GM21737 (cell line): Measurements from ENCODE around the gene TMEM41B.
"Not testable (repeated sequence)": the region's sequence is repeated elsewhere in the genome, so short reads cannot be mapped to it uniquely, and the experiment has no call there.

Experiments
- ATAC-seq: cut with Tn5 transposase; IDR thresholded peaks from one replicate; pipeline ENCODE4 v1.9.1; 2021; ENCODE audit warnings: mild to moderate bottlenecking, moderate library complexity; ENCODE audit not compliant: unreplicated experiment

Gene TMEM41B, protein sequence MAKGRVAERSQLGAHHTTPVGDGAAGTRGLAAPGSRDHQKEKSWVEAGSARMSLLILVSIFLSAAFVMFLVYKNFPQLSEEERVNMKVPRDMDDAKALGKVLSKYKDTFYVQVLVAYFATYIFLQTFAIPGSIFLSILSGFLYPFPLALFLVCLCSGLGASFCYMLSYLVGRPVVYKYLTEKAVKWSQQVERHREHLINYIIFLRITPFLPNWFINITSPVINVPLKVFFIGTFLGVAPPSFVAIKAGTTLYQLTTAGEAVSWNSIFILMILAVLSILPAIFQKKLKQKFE

DNA sequence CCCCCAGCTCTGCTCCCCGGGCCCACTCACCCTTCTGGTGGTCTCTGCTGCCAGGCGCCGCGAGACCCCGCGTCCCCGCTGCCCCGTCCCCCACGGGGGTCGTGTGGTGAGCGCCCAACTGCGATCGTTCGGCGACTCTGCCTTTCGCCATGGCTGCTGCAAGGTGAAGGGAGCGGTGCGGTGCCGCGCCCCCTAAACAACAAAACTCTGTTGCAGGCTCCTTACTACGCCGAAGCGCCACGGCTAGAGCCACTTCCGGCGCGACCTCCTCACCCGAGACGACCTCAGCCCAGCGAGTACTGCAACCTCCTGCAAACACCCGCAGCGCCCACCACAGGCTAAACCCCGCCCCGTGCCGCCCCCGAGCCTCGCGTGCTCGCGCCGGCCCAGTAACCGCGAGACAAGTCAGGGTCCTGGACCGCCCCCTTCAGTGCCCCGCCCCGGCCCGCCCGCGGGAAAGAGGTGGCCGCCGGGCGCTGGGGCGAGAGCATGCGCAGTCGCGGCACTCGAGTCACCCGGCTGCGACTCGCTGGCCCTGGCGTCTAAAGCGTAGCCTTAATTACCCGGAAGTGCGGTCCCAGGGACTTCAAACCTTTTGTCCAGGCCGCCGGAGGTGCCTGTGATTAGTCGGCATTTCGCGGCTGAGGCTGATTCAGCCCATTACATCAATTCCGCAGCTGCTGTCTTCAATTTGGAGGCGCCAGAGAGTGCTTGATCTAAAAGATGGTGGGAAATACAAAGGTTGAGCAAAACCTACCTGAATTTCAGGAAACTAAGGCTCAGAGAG lies at the start of gene TMEM41B:
Gene TMEM41B (minus strand): TSS at position 303 of the 787 bp plus-strand sequence. CDS start 152 bp downstream, at position 151.
- peak; percentile 96 for ATAC-seq

GRCh38 chr11:9362393-9362863 lies 48.0 kb upstream of the TMEM41B start:
- ATAC-seq: no peak

DNA sequence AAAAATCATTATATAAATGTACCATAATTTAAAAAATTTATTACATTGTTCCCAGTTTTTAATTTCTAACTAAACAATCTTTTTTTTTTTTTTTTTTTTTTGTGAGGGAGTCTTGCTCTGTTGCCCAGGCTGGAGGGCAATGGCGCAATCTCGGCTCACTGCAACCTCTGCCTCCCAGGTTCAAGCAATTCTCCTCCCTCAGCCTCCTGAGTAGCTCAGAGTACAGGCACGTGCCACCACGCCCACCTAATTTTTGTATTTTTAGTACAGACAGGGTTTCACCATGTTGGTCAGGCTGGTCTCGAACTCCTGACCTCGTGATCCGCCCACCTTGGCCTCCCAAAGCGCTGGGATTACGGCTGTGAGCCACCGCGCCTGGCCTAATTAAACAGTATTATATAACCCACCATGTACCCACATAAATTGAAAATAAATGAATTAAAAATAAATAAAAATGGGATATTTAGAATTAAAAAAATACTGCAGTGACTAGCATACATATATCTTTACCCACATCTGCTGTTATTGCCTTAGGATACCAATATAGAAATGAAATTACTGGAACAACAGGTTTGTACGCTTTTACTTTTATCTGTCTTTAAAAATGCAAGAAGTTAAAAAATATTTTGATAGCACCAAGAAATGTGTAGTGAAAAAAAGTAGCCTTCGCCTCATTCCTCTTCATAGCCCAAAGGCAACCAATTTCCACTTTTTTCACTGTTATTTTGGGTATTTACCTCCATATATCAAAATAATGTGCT lies 46.6 kb upstream of the TMEM41B start:
- not testable (repeated sequence) for ATAC-seq

DNA sequence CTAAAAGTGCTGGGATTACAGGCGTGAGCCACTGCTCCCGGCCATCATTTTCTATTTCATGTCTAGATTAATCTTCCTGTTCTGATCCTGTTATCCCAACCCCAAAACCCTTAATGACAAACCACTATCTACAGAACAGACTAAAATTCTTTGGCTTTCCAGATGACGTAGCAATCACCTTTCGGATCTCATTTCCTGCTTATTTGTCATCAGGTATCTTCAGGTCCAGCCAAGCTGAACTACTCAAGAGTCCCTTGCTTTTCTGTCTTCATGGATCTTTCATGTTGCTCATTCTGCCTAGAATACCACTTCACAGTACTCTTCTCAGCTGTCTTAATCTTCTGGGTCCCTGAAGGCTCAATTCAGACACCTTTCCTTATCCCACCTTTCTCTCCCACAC lies 42.6 kb upstream of the TMEM41B start:
- no peak for ATAC-seq

GRCh38 chr11:9351321-9351881 lies 37.0 kb upstream of the TMEM41B start:
- no peak for ATAC-seq

GRCh38 chr11:9347779-9348178 lies 33.4 kb upstream of the TMEM41B start:
- ATAC-seq: not testable (repeated sequence)

DNA sequence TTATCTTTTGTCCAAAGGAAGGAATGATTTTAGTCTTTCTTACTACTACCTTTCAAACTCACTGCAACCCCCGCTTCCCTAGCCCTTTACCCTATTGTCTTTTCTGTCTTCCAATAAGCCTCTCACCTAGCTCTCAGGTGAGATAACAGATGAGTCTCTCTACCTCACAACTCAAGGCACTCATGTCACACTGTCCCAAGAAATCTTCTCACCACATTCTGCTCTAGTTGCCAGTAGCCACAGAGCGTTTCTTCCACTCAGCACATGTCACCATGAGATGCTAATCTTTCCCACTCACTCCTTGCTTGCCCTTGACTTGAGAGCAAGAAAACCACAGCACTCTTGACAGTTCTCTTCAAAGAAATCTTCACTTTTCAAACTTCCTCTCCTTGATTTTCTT lies 32.7 kb upstream of the TMEM41B start:
- ATAC-seq: no peak

DNA sequence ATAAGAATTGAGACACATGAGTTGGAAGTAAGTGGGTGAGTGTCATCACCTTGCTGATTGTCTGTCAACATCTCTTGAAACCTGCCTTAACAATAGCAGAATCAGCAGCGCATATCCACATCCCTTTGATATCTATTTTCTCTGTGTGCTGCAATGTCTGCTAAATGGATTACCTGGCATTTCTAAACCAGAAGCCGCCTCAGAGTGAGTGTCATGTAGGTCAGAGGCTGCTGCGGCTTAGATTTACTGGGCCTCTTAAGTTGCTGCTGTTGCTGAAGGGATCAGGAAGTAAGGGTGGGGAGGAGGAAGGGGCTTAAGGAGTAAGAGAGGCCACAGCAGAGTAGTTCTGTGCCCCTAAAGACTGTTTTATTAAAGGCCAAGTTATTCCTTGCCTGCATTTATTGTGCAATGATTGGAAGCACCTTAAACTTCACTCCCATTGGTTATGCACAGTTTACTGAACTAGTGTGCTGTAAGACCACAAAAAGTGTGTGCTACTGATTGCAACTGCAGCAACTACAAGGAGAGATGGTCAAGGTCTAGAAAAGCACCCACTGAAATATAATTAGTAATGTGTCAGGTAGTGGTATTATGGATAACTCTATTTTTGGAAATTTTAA lies 29.8 kb upstream of the TMEM41B start:
- no peak for ATAC-seq

GRCh38 chr11:9341638-9342178 lies 27.3 kb upstream of the TMEM41B start:
- no peak for ATAC-seq

DNA sequence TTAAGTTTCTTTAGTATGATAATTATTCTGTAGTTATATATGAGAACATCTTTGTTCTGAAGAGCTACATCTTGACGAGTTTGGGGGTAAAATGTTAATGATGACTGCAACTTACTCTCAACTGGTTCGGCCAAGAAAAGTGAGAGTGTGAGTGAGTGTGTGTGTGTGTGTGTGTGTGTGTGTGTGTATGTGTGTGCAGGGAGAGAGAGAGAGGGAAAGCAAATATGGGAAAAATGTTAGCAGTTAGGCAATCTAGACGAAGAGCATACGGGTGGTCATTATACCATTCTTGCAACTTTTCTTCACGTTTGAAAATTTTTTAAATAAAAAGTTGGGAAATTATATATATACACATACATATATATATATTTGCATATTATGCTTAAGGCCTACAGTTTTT lies 18.3 kb upstream of the TMEM41B start:
- no peak for ATAC-seq

DNA sequence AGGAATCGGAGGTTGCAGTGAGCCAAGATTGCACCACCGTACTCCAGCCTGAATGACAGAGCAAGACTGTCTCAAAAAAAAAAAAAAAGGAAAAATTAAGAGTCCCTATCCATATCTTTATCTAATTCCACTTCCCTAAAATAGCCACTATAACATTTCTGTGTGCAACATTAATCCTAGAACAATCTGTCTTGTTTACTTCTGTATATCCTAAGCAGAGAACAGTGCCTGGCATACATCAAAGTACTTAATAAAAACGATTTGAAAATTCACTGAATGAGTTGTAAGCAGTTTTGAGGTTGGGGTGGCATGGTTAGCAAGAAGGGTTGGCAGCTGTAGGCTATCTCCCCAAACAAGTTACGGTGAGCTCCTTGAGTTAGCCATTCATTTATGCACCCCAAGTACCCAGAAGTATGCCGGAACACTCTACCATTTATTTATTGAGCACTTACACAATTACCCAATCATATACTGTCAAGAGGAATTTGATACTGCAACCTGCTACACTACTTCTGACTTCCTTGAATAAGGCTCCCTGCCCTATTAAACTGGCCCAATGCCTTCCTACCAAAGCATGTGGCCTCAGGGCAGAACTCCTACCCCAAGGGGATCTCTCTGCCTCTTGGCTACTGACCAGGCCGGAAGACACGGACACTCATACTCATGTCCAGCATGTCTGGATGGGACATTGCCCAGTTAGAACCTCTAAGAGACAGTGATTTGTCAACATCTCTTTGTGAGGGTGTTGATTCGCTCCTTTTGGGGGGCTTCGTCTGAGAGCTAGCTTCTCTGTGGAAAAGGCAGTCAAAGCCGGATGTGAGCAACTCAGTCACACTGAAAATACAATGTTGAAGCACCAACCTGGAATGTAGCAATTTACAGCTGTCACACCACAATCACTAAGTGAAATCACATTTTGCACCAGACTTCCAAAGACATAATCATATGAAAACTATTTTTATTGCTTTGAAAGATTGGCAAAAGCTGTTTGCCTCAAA lies 16.3 kb upstream of the TMEM41B start:
- ATAC-seq: no peak

GRCh38 chr11:9320047-9320446 lies 5.7 kb upstream of the TMEM41B start:
- ATAC-seq: no peak

- not testable (repeated sequence) for ATAC-seq
Measured at GRCh38 chr11:9319377-9320001, 5.1 kb upstream of the TMEM41B start.

- ATAC-seq: not testable (repeated sequence)
Measured at GRCh38 chr11:9318442-9319376, 4.3 kb upstream of the TMEM41B start.

- ATAC-seq: no peak
Measured at GRCh38 chr11:9316334-9316733, 1.9 kb upstream of the TMEM41B start.

GRCh38 chr11:9315078-9315688 lies 790 bp upstream of the TMEM41B start:
- no peak for ATAC-seq

- peak; percentile 18 for ATAC-seq
Measured at GRCh38 chr11:9313648-9314290, 624 bp downstream of the TMEM41B start.
